ENCODE measurements around the gene SLC4A7.
"Not testable (repeated sequence)": the region's sequence is repeated elsewhere in the genome, so short reads cannot be mapped to it uniquely, and the experiment has no call there.

The SLC4A7 gene

GRCh38 chr3:27454461-27454860, 29.7 kb downstream of the SLC4A7 start:
- no peaks in the 10 kb centered on the region for H3K27me3 ChIP-seq (ENCODE audit: insufficient read depth, low read length, poor library complexity)
- H2BK120ac ChIP-seq (ENCODE audit: low read depth, low read length), result no peak overlapping the region
- no peak overlapping the region for H3K56ac ChIP-seq (ENCODE audit: low read length)
- no peak overlapping the region for H3K4ac ChIP-seq (ENCODE audit: low read depth, low read length)
- no peak overlapping the region for H3K9ac ChIP-seq (ENCODE audit: low read length)
- no CpG with 5 or more reads among the region's 3 CpGs for WGBS (ENCODE audit: extremely low coverage, insufficient coverage, low lambda C conversion rate)
- peaks cover 2% of the 10 kb centered on the region for H3K79me1 ChIP-seq (ENCODE audit: low read length)
- no peak overlapping the region for H4K8ac ChIP-seq (ENCODE audit: low read depth, low read length)
- no peak overlapping the region for H3K4me2 ChIP-seq (ENCODE audit: low read length)
- H3K36me3 ChIP-seq (ENCODE audit: control insufficient read depth, insufficient read depth, low read length), result no peaks in the 10 kb centered on the region
- H3K27ac ChIP-seq (ENCODE audit: low read depth, low read length), result no peak overlapping the region
- no peak overlapping the region for H3K23ac ChIP-seq (ENCODE audit: low read length)
- DNase-seq, result no peak
- no peak overlapping the region for H2BK15ac ChIP-seq (replicated peaks; ENCODE audit: low read depth)
- peaks cover 24% of the 10 kb centered on the region for H3K79me2 ChIP-seq (ENCODE audit: control insufficient read depth, insufficient read depth, low read length)
- no peak overlapping the region for H3K18ac ChIP-seq (ENCODE audit: low read length)
- H2BK5ac ChIP-seq (ENCODE audit: low read length), result no peak overlapping the region
- no peak overlapping the region for H3K4me3 ChIP-seq (ENCODE audit: low read length)
- H4K5ac ChIP-seq (ENCODE audit: low read length), result no peak overlapping the region
- no peak overlapping the region for H2AK5ac ChIP-seq (ENCODE audit: low read length)
- no peaks in the 10 kb centered on the region for H3K4me1 ChIP-seq (ENCODE audit: control insufficient read depth, low read depth, low read length)

DNA sequence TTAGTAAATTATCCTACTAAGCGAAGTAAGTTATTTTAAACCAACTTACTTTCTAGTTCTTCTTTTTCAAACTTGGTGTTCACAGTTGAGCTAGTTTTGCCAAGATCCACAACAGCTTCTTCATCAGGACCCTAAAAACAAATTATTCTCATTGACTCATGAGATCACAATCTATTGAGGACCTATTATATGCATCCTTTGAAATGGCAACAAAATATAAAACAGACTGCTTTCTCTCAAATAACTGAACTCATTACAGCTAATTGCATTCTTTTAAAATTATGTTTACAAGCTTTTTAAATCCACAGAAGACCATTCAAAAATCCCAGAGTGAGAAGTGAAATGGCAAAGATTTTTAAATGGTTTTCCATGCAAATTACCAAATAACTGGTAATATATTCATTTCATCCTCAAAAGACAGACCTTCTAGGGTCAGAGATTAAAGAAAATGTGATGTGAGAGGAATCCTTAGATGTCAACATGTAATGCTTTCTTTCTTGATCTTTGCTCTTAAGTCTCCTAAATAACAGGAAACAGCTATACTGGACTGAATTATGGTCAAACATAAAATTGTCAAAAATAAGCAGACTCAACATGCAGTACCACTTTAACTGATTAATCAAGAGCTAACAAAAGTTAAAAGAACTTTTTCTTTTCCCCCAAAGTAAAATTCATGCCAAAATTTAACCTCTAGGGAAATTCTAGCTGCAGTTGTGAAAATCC, 31.7 kb downstream of the SLC4A7 start:
- no peak overlapping the region for H3K27ac ChIP-seq (ENCODE audit: low read depth, low read length)
- no peak overlapping the region for H3K56ac ChIP-seq (ENCODE audit: low read length)

GRCh38 chr3:27451842-27452241, 32.3 kb downstream of the SLC4A7 start:
- Histone ChIP-seq H2BK120ac (ENCODE audit: low read depth, low read length) (no peak overlapping the region), H3K27me3 (ENCODE audit: insufficient read depth, low read length, poor library complexity) (no peaks in the 10 kb centered on the region), H3K4ac (ENCODE audit: low read depth, low read length) (no peak overlapping the region), H3K36me3 (ENCODE audit: control insufficient read depth, insufficient read depth, low read length) (no peaks in the 10 kb centered on the region), H3K9ac (ENCODE audit: low read length) (no peak overlapping the region), H3K4me1 (ENCODE audit: control insufficient read depth, low read depth, low read length) (no peaks in the 10 kb centered on the region), H2AK5ac (ENCODE audit: low read length) (no peak overlapping the region), H3K79me2 (ENCODE audit: control insufficient read depth, insufficient read depth, low read length) (peaks cover 19% of the 10 kb centered on the region), H4K8ac (ENCODE audit: low read depth, low read length) (no peak overlapping the region), H2BK5ac (ENCODE audit: low read length) (no peak overlapping the region), H4K5ac (ENCODE audit: low read length) (no peak overlapping the region), H3K4me3 (ENCODE audit: low read length) (no peak overlapping the region), H3K79me1 (ENCODE audit: low read length) (peaks cover 2% of the 10 kb centered on the region), H3K18ac (ENCODE audit: low read length) (no peak overlapping the region), H3K56ac (ENCODE audit: low read length) (no peak overlapping the region), H3K27ac (ENCODE audit: low read depth, low read length) (no peak overlapping the region), H2BK15ac (replicated peaks; ENCODE audit: low read depth) (no peak overlapping the region), H3K4me2 (ENCODE audit: low read length) (no peak overlapping the region), H3K23ac (ENCODE audit: low read length) (no peak overlapping the region)
- no peak for DNase-seq

More for the DNA sequence above, 31.7 kb downstream of the SLC4A7 start:
- no peak overlapping the region for H4K8ac ChIP-seq (ENCODE audit: low read depth, low read length)
- no peak overlapping the region for H3K23ac ChIP-seq (ENCODE audit: low read length)
- H4K5ac ChIP-seq (ENCODE audit: low read length), result no peak overlapping the region
- no peak overlapping the region for H3K4ac ChIP-seq (ENCODE audit: low read depth, low read length)
- no peak overlapping the region for H3K9ac ChIP-seq (ENCODE audit: low read length)
- no peak overlapping the region for H3K4me3 ChIP-seq (ENCODE audit: low read length)
- no peak overlapping the region for H3K4me2 ChIP-seq (ENCODE audit: low read length)
- H3K4me1 ChIP-seq (ENCODE audit: control insufficient read depth, low read depth, low read length), result no peaks in the 10 kb centered on the region
- peaks cover 2% of the 10 kb centered on the region for H3K79me1 ChIP-seq (ENCODE audit: low read length)
- peaks cover 19% of the 10 kb centered on the region for H3K79me2 ChIP-seq (ENCODE audit: control insufficient read depth, insufficient read depth, low read length)
- no peak overlapping the region for H3K18ac ChIP-seq (ENCODE audit: low read length)
- no peak overlapping the region for H2BK120ac ChIP-seq (ENCODE audit: low read depth, low read length)
- H3K36me3 ChIP-seq (ENCODE audit: control insufficient read depth, insufficient read depth, low read length), result no peaks in the 10 kb centered on the region
- WGBS (ENCODE audit: extremely low coverage, insufficient coverage, low lambda C conversion rate), result 100% methylated on average over 1 of the region's 1 CpG
- H2BK15ac ChIP-seq (replicated peaks; ENCODE audit: low read depth), result no peak overlapping the region
- H3K27me3 ChIP-seq (ENCODE audit: insufficient read depth, low read length, poor library complexity), result no peaks in the 10 kb centered on the region
- no peak for DNase-seq
- H2AK5ac ChIP-seq (ENCODE audit: low read length), result no peak overlapping the region
- H2BK5ac ChIP-seq (ENCODE audit: low read length), result no peak overlapping the region

- H3K79me1 ChIP-seq (ENCODE audit: low read length), result peaks cover 2% of the 10 kb centered on the region
- H3K4ac ChIP-seq (ENCODE audit: low read depth, low read length), result no peak overlapping the region
- H3K27me3 ChIP-seq (ENCODE audit: insufficient read depth, low read length, poor library complexity), result no peaks in the 10 kb centered on the region
- H2BK120ac ChIP-seq (ENCODE audit: low read depth, low read length), result no peak overlapping the region
- H3K18ac ChIP-seq (ENCODE audit: low read length), result no peak overlapping the region
- no peak overlapping the region for H3K27ac ChIP-seq (ENCODE audit: low read depth, low read length)
- no peak overlapping the region for H3K56ac ChIP-seq (ENCODE audit: low read length)
- H3K23ac ChIP-seq (ENCODE audit: low read length), result no peak overlapping the region
- no peak overlapping the region for H4K5ac ChIP-seq (ENCODE audit: low read length)
- DNase-seq, result no peak
- no peak overlapping the region for H2BK5ac ChIP-seq (ENCODE audit: low read length)
- H3K79me2 ChIP-seq (ENCODE audit: control insufficient read depth, insufficient read depth, low read length), result peaks cover 15% of the 10 kb centered on the region
- no peak overlapping the region for H2AK5ac ChIP-seq (ENCODE audit: low read length)
- H3K4me2 ChIP-seq (ENCODE audit: low read length), result no peak overlapping the region
- no peaks in the 10 kb centered on the region for H3K36me3 ChIP-seq (ENCODE audit: control insufficient read depth, insufficient read depth, low read length)
- no peak overlapping the region for H3K4me3 ChIP-seq (ENCODE audit: low read length)
- H4K8ac ChIP-seq (ENCODE audit: low read depth, low read length), result no peak overlapping the region
- no peak overlapping the region for H3K9ac ChIP-seq (ENCODE audit: low read length)
- no peaks in the 10 kb centered on the region for H3K4me1 ChIP-seq (ENCODE audit: control insufficient read depth, low read depth, low read length)
- H2BK15ac ChIP-seq (replicated peaks; ENCODE audit: low read depth), result no peak overlapping the region
These were observed 32.9 kb downstream of the SLC4A7 start for GRCh38 chr3:27451251-27451650.

GRCh38 chr3:27449530-27450150, 34.5 kb downstream of the SLC4A7 start:
- H3K4me2 ChIP-seq (ENCODE audit: low read length), result no peak overlapping the region
- no CpG with 5 or more reads among the region's 2 CpGs for WGBS (ENCODE audit: extremely low coverage, insufficient coverage, low lambda C conversion rate)
- no peaks in the 10 kb centered on the region for H3K4me1 ChIP-seq (ENCODE audit: control insufficient read depth, low read depth, low read length)
- no peak overlapping the region for H2BK120ac ChIP-seq (ENCODE audit: low read depth, low read length)
- no peak overlapping the region for H2BK5ac ChIP-seq (ENCODE audit: low read length)
- H3K4ac ChIP-seq (ENCODE audit: low read depth, low read length), result no peak overlapping the region
- peaks cover 9% of the 10 kb centered on the region for H3K79me2 ChIP-seq (ENCODE audit: control insufficient read depth, insufficient read depth, low read length)
- H3K9ac ChIP-seq (ENCODE audit: low read length), result no peak overlapping the region
- DNase-seq, result no peak
- peaks cover 2% of the 10 kb centered on the region for H3K79me1 ChIP-seq (ENCODE audit: low read length)
- no peak overlapping the region for H2AK5ac ChIP-seq (ENCODE audit: low read length)
- no peak overlapping the region for H3K23ac ChIP-seq (ENCODE audit: low read length)
- H3K36me3 ChIP-seq (ENCODE audit: control insufficient read depth, insufficient read depth, low read length), result no peaks in the 10 kb centered on the region
- H3K27ac ChIP-seq (ENCODE audit: low read depth, low read length), result no peak overlapping the region
- H3K56ac ChIP-seq (ENCODE audit: low read length), result no peak overlapping the region
- no peak overlapping the region for H3K4me3 ChIP-seq (ENCODE audit: low read length)
- peak overlapping the region; percentile 51 for H3K18ac ChIP-seq (ENCODE audit: low read length)
- no peak overlapping the region for H2BK15ac ChIP-seq (replicated peaks; ENCODE audit: low read depth)
- no peaks in the 10 kb centered on the region for H3K27me3 ChIP-seq (ENCODE audit: insufficient read depth, low read length, poor library complexity)
- H4K5ac ChIP-seq (ENCODE audit: low read length), result no peak overlapping the region
- no peak overlapping the region for H4K8ac ChIP-seq (ENCODE audit: low read depth, low read length)

GRCh38 chr3:27442995-27443394, 41.2 kb downstream of the SLC4A7 start:
- WGBS (ENCODE audit: extremely low coverage, insufficient coverage, low lambda C conversion rate), result no CpG with 5 or more reads among the region's 13 CpGs
- not testable (repeated sequence) for H3K4me1 ChIP-seq (ENCODE audit: control insufficient read depth, low read depth, low read length); DNase-seq; H3K23ac ChIP-seq (ENCODE audit: low read length); H3K79me1 ChIP-seq (ENCODE audit: low read length); H3K56ac ChIP-seq (ENCODE audit: low read length); H3K4me2 ChIP-seq (ENCODE audit: low read length); H2BK120ac ChIP-seq (ENCODE audit: low read depth, low read length); H4K8ac ChIP-seq (ENCODE audit: low read depth, low read length); H3K4me3 ChIP-seq (ENCODE audit: low read length); H3K27me3 ChIP-seq (ENCODE audit: insufficient read depth, low read length, poor library complexity); H3K18ac ChIP-seq (ENCODE audit: low read length); H3K79me2 ChIP-seq (ENCODE audit: control insufficient read depth, insufficient read depth, low read length); H3K9ac ChIP-seq (ENCODE audit: low read length); H3K4ac ChIP-seq (ENCODE audit: low read depth, low read length); H2BK15ac ChIP-seq (replicated peaks; ENCODE audit: low read depth); H2AK5ac ChIP-seq (ENCODE audit: low read length); H4K5ac ChIP-seq (ENCODE audit: low read length); H3K36me3 ChIP-seq (ENCODE audit: control insufficient read depth, insufficient read depth, low read length); H2BK5ac ChIP-seq (ENCODE audit: low read length); H3K27ac ChIP-seq (ENCODE audit: low read depth, low read length)

Data from mesendoderm (in vitro differentiated cells).